ENCODE measurements around the gene CTNND2. TPM values are rescaled to one million over a fixed set of nuclear protein-coding genes. Genes with fewer than 3 reads are reported as not detected.
A peak's percentile ranks its signal among the peaks of the same experiment; 100 is the strongest.
"Not testable (repeated sequence)": the region's sequence is repeated elsewhere in the genome, so short reads cannot be mapped to it uniquely, and the experiment has no call there.

CTNND2 gene
- total RNA-seq, 1 donor from 2014 or later = 1.1 TPM

DNA sequence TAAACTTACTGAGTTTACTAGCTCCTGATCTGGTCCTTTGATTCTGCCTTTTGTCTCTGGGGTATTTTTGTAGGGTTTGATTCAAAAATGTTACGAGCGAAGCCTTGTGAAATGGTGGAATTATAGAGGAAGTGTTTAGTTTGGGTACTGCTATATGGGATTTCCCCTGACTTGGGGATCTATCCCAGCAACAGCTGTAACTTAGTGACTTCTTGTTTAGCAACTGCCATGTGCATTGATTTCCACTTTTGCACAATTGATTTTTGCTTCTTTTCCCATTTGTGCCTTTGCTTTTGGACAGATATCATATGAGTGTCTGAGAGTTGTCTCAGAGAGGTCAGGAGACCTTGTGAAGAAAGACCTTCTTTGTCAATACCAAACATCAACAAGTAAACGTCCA, 894.7 kb downstream of the CTNND2 start:
- DNase-seq (ENCODE audit: low spot score) (no peak), ATAC-seq (no peak)

GRCh38 chr5:11007269-11007870, 896.9 kb downstream of the CTNND2 start:
- ATAC-seq (peak; percentile 39), DNase-seq (ENCODE audit: low spot score) (no peak)

DNA sequence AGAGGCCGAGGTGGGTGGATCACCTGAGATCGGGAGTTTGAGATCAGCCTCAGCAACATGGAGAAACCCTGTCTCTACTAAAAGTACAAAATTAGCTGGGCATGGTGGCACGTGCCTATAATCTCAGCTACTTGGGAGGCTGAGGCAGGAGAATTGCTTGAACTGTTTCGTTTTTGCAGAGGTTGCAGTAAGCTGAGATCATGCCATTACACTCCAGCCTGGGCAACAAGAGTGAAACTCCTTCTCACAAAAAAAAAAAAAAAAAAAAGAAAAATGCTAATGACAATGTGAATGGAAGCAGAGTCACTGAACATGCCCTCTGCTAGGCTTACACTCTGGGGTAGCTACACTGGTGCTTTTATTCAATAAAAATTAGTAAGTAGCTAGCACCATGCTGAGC, 899.7 kb downstream of the CTNND2 start:
- DNase-seq (ENCODE audit: low spot score); ATAC-seq: not testable (repeated sequence)

- ATAC-seq (no peak), DNase-seq (ENCODE audit: low spot score) (no peak)
These were observed 903.5 kb downstream of the CTNND2 start for GRCh38 chr5:11000515-11001353.

- ATAC-seq (no peak), DNase-seq (ENCODE audit: low spot score) (no peak)
These were observed 904.5 kb downstream of the CTNND2 start for GRCh38 chr5:10999714-11000113.

- no peak for ATAC-seq
- DNase-seq (ENCODE audit: low spot score) = no peak
These were observed 908.4 kb downstream of the CTNND2 start for GRCh38 chr5:10995891-10996290.

DNA sequence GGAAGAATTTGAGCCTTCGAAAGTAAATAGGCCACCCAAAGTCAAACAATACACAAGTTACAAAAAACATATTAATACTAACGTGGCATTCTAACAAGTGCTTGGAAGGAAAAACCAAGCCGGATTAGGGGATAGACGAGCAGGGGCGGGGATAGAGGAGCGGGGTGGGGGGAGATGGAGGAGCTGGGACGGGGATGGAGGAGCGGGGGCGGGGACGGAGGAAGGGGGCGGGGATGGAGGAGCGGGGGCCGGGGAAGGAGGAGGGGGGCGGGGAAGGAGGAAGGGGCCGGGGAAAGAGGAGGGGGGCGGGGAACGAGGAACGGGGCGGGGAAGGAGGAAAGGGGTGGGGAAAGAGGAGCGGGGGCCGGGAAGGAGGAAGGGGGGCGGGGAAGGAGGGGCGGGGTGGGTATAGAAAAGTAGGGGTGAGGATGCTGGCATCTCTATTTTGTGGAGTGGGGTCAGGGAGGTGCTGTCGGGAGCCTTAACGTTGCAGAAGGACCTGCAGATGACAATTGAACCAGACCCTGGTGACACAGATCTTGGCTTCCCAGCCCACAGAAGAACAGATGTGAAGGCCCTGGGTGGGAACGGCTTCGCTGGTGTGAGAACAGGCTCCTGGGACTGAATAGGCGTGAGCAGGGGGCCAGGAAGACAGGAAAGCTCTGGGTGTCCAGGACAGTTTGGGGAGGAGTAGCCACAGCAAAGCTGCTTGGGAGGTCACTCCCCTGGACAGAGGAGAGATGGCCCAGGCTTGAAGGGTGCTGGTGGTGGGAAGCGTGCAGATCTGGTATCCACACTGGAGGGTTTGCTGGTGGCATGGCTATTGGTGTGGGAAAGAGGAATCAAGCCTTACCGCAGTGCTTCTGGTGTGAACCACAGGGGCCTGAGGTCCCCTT, 909.9 kb downstream of the CTNND2 start:
- DNase-seq (ENCODE audit: low spot score) = no peak
- no peak for ATAC-seq

DNA sequence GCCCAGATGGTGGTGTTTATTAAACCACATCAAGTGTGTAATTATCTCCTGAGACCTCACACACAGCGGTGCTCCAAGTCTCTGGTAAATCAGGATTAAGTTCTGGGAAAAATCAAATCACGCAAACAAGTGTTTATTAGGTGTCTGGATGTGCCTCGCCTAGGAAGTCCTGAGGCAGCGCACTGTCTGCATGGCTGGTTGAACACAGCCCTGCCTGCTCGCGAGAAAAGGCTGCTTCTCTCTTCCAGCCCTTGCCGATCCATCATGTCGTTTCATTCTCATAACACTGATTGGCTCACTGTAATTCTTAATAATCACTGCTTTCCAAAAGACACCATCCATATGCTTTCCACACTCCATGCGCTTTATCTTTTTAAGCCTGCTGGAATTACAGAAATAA, 913.6 kb downstream of the CTNND2 start:
- no peak for DNase-seq (ENCODE audit: low spot score)
- no peak for ATAC-seq

DNA sequence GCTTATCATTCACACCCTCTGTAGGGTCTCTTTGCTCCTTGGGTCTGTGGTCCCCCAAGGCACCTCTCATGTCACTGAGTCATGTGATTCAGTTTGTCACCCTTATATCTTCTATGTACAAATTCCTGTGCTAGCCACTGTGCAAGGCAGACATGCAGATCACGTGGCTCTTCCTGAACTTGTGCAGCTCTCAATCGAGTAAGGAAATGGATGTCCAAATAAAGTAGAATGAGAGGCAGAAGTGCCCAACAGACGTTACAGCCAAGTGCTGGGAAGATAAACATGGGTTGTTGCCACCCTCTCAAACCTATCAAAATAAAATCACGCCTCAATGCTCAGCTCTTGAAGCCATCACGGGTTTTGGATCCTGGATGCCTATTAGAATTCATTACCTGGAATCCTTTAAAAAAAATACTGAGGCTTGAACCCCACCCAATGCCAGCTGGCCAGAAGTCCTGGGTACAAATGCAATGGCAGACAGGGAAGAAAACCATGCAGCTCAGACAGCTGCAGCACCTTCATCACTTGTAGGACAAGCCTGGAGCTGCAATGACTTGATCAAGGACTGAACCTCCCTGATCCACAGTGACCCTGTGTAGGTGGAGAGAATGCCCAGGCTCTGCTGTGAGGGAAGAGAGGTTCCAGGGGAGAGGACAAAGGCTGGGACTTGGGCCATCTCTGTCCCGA, 914.5 kb downstream of the CTNND2 start:
- no peak for DNase-seq (ENCODE audit: low spot score)
- ATAC-seq = no peak

DNA sequence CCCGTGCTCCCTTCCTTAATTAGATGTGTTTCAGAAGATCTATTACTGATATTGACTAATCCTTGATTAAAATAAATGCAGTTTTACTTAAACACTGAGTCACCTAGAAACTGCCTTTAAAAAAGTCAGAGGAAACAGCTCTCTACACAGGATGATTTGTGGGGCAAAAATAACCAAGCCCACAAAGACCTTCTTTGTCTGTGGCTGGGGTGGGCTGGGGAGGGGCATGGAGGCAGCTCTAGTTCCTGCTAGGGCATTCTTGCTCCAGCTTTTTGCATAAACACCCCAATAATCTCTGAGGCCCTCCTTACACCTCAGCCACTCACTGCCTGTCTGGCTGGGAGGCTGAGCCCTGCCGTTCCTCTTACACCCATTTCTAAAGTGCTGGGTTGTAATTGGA, 915.6 kb downstream of the CTNND2 start:
- no peak for ATAC-seq
- DNase-seq (ENCODE audit: low spot score) = no peak

GRCh38 chr5:10987925-10988504, 916.2 kb downstream of the CTNND2 start:
- ATAC-seq = peak; percentile 92
- peak; percentile 58 for DNase-seq (ENCODE audit: low spot score)

DNA sequence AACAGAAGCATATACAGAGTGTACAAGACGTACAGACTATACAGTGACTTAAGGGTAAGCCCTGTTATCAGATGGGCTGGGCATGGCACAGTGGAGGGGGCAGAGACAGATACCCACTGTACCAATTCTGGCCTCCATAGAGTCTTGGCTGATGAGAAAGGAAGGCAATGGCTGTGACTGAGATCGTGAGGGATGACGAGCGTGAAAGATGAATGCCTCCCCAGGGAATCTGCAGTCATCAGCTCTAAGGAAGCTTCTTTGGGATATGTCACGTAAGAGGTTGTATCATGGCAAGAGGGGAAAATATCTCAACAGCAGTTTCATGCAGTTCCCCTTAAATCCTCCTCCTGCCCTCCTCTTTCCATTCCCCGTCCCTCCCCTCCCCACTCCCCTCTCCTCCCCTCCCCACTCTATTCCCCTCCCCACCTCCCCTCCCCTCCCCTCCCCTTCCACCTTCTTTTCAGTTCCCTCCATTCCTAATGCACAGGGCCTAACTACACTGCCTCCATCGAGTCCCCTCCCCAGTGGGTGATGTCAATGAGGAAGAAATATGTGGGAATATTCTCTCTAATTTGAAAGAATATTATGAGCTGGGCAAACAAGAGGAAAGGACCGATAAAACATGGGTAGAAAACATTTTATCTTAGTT, 916.8 kb downstream of the CTNND2 start:
- ATAC-seq (no peak), DNase-seq (ENCODE audit: low spot score) (no peak)

DNA sequence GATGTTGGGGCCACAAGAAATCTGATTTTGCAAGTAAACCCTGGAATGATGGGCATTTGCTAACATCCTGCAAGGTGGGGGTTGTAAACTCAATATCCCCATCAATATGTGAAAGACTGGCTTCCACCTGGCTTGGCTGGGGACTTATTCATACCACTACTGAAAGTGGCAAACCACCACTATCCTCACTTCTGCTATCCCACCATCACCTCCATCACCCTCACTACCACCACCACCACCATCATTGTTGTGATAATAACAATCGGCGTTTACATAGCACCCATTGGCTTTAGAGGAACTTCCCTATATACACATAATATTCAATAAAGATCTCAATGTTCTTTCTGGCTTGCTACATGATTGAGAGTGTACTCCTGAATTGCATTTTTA, 918.5 kb downstream of the CTNND2 start:
- ATAC-seq = no peak
- DNase-seq (ENCODE audit: low spot score) = no peak

GRCh38 chr5:10985091-10985720, 919.0 kb downstream of the CTNND2 start:
- ATAC-seq = no peak
- DNase-seq (ENCODE audit: low spot score) = no peak

DNA sequence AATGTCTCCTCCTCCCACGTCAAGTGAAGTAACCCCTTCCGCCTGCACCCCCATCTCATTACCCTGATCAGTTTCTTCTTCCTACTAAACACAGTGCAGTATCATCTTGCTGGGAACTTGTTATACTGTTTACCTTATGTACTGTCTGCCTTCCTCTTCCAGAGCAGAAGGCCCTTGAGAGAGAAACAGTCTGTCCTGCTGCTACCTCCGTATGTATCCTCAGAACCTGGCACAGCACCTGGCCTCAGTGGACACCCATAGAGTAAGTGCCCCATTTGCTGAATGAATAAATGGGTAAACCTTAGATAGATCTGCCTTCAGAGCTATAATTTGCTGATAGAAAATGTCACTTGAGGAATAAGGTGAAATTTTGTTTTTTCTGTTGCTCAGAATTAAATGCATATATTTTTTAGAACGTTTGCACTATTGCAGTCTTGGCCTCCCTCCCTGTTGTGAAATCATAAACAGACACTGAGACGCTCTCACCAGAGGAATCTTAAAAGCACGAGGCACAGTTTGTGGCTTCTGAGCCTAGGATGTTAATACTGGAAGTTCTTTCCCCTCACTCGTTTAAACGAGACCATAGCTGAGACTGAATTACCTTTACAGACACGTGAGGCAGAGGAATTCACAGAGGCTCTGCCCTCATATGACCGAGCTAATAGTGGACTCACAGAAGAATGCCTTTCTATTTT, 920.1 kb downstream of the CTNND2 start:
- DNase-seq (ENCODE audit: low spot score) (no peak), ATAC-seq (no peak)

DNA sequence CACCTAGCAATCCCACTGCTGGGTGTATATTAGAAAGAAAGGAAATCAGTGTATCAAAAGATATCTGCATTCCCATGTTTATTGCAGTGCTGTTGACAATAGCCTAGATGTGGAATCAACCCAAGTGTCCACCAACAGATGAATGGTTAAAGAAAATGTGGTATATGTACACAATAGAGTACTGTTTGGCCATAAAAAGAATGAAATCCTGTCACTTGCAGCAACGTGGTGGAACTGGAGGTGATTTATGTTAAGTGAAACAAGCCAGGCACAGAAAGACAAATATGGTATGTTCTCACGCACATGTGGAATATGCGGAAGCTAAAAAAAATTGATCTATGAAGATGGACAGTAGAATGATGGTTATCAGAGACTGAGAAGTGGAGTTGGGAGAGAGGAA, 921.6 kb downstream of the CTNND2 start:
- DNase-seq (ENCODE audit: low spot score) (no peak), ATAC-seq (no peak)

GRCh38 chr5:10981932-10982331, 922.3 kb downstream of the CTNND2 start:
- no peak for ATAC-seq
- no peak for DNase-seq (ENCODE audit: low spot score)

DNA sequence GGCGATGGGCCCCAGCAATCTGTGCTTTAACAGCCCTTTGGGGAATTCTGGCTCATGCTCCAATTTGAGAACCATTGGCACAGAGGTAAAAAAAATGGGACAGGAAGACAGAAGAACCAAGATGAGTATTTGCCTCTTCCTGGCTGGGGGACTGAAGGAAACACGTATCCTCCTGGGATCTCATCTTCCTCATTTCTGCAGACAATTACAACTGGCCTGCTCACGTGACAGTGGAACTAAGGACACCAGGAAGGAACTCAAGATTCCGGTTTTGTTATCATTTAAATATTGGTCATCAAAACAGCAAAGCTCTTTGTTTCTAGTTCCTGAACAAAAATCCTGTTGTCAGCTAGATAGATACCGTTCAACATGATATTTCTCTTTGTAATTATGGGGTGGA, 927.2 kb downstream of the CTNND2 start:
- ATAC-seq (peak; percentile 54), DNase-seq (ENCODE audit: low spot score) (no peak)

- DNase-seq (ENCODE audit: low spot score) (no peak), ATAC-seq (no peak)
These were observed 928.3 kb downstream of the CTNND2 start for GRCh38 chr5:10975945-10976344.
